Transverse colon (tissue), 4 donors: Measurements from ENCODE around the gene MCF2L2. TPM values are rescaled to one million over a fixed set of nuclear protein-coding genes. Genes with fewer than 3 reads are reported as not detected.

Source experiments
- DNase-seq: peaks from one replicate; pipeline ENCODE4 v3.0.0-alpha.2; 2019
- H3K27ac ChIP-seq, 4 donors: fragments of 200-600 bp; sonication (generic); 2 replicates each; pipeline ENCODE4 v1.5.1; 2016 to 2018; ENCODE audit warnings: inconsistent platforms in 4 of 4
- H3K27me3 ChIP-seq: fragments of 200-600 bp; sonication (generic); 2 replicates; pipeline ENCODE4 v1.5.1; 2017; ENCODE audit warnings: inconsistent platforms
- H3K36me3 ChIP-seq, 4 donors: fragments of 200-600 bp; sonication (generic); 2 replicates each; pipeline ENCODE4 v1.5.1; 2017 to 2019; ENCODE audit warnings: inconsistent platforms in 4 of 4
- H3K4me1 ChIP-seq, 4 donors: fragments of 200-600 bp; sonication (generic); 2 replicates each; pipeline ENCODE4 v1.5.1; 2017 to 2020; ENCODE audit warnings: inconsistent platforms in 4 of 4
- H3K4me3 ChIP-seq, 4 donors: fragments of 200-600 bp; sonication (generic); 1 replicate in 1 of 4; 2 replicates in 3 of 4; pipeline versions ENCODE4 v1.5.1 to v1.6.1; 2017 to 2019; ENCODE audit warnings: inconsistent platforms in 4 of 4
- H3K9me3 ChIP-seq, 2 donors: fragments of 200-600 bp; sonication (generic); 2 replicates each; pipeline ENCODE4 v1.5.1; 2017 to 2019; ENCODE audit warnings: inconsistent platforms in 2 of 2
- EP300 ChIP-seq: sonication (generic); formaldehyde crosslinking; IDR thresholded peaks from one replicate; pipeline ENCODE4 v1.6.1; 2017; ENCODE audit warnings: antibody characterized with exemption, low read depth
- POLR2A ChIP-seq: fragments of 450-650 bp; IDR thresholded peaks from one replicate; pipeline ENCODE4 v1.6.1; 2016; ENCODE audit warnings: antibody characterized with exemption, mild to moderate bottlenecking, moderate library complexity
- POLR2AphosphoS5 ChIP-seq, 3 donors: sonication (generic); formaldehyde crosslinking; IDR thresholded peaks; one replicate each; pipeline ENCODE4 v1.6.1; 2016; ENCODE audit warnings: antibody characterized with exemption in 3 of 3
- WGBS, 2 donors: methylation state at CpG; one replicate each; pipeline ENCODE4 v1.1.5; 2018; ENCODE audit warnings: low coverage in 1 of 2; 5-methylcytosine and 5-hydroxymethylcytosine counted together
- in situ Hi-C, 4 donors: fragments of 200-750 bp; cut with MboI; loops; one replicate each; pipeline versions ENCODE4 v1.15.0 to v1.15.1; 2017; ENCODE audit warnings: low sequenced_read_pairs in 3 of 4, low pct_ligation_motif_present in 1 of 4, low pct_unique_long_range_greater_than_20kb in 1 of 4
- intact Hi-C: fragments of 100-400 bp; cut with DNase I; formaldehyde crosslinking; loops from one replicate; pipeline ENCODE4 v1.15.1; 2023; ENCODE audit warnings: low total_unique reads
- total RNA-seq, 4 donors: library from RNA; depleted of rRNA; stranded (reverse); fragments of >200 nt; gene quantifications; one replicate each; pipeline ENCODE4 v1.1.0, GENCODE V29; 2016
- TF ChIP-seq, protein P1 (sequence below), 5 experiments: fragments of 200-600 bp in 3 of 5; fragments of 450-650 bp in 2 of 5; sonication (generic) in 3 of 5; IDR thresholded peaks; 1 replicate in 2 of 5; 2 replicates in 3 of 5; pipeline ENCODE4 v1.5.1; 2016 to 2017; ENCODE audit warnings: antibody characterized with exemption in 5 of 5, inconsistent platforms in 3 of 5, mild to moderate bottlenecking in 2 of 5, moderate library complexity in 1 of 5

The MCF2L2 gene
- total RNA-seq, 4 donors from 2014 or later: 0.20 to 3.7 (median 2.0) TPM

- no peak for DNase-seq
- in situ Hi-C loops (no loop called here), intact Hi-C loops (no loop called here)
- Histone ChIP-seq H3K4me3 (no peak overlapping the region), H3K36me3 (no peaks in the 10 kb centered on the region), H3K9me3 (no peaks in the 10 kb centered on the region), H3K27me3 (peaks cover 8% of the 10 kb centered on the region), H3K27ac (no peak overlapping the region), H3K4me1 (peaks cover 0 to 6% (median 4%) of the 10 kb centered on the region in 4 donors)
- TF ChIP-seq POLR2AphosphoS5 (IDR thresholded peaks at IDR 0.05) (no peak), EP300 (no peak), POLR2A (no peak)
- TF ChIP-seq, protein P1, sequence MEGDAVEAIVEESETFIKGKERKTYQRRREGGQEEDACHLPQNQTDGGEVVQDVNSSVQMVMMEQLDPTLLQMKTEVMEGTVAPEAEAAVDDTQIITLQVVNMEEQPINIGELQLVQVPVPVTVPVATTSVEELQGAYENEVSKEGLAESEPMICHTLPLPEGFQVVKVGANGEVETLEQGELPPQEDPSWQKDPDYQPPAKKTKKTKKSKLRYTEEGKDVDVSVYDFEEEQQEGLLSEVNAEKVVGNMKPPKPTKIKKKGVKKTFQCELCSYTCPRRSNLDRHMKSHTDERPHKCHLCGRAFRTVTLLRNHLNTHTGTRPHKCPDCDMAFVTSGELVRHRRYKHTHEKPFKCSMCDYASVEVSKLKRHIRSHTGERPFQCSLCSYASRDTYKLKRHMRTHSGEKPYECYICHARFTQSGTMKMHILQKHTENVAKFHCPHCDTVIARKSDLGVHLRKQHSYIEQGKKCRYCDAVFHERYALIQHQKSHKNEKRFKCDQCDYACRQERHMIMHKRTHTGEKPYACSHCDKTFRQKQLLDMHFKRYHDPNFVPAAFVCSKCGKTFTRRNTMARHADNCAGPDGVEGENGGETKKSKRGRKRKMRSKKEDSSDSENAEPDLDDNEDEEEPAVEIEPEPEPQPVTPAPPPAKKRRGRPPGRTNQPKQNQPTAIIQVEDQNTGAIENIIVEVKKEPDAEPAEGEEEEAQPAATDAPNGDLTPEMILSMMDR (IDR thresholded peaks at IDR 0.05): no peak
- WGBS, 2 donors: 75 to 78% methylated on average over 4 of the region's 4 CpGs
Measured at GRCh38 chr3:183215591-183216202, 212.7 kb downstream of the MCF2L2 start.

DNA sequence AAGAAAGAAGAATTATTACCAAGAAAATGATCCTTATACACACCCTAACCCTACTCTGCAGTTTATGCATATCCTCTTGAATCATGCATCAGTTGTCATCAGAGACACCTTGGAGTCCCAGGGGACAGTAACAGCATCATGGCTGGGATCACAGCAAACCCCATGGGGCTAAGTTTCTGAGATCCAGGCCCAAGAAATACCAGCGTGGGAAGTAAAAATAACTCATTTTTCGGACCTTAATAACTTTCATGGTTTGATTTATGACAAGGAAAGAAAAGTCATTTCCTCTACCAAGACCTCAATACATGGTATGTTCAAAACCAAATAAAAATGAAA is 214.2 kb downstream of the MCF2L2 start:
- Histone ChIP-seq H3K4me3 (no peak overlapping the region), H3K9me3 (no peaks in the 10 kb centered on the region), H3K27me3 (peaks cover 8% of the 10 kb centered on the region), H3K27ac (no peak overlapping the region), H3K4me1 (peaks cover 0 to 6% (median 4%) of the 10 kb centered on the region in 4 donors), H3K36me3 (no peaks in the 10 kb centered on the region)
- TF ChIP-seq POLR2A (no peak), EP300 (no peak), POLR2AphosphoS5 (IDR thresholded peaks at IDR 0.05) (no peak)
- TF ChIP-seq, protein P1 (IDR thresholded peaks at IDR 0.05): no peak
- intact Hi-C loops (no loop called here), in situ Hi-C loops (no loop called here)
- DNase-seq: no peak
- WGBS, 2 donors: 32 to 71% methylated on average over 2 of the region's 2 CpGs

- no peak for DNase-seq
- Histone ChIP-seq H3K4me3 (no peak overlapping the region), H3K9me3 (no peaks in the 10 kb centered on the region), H3K36me3 (no peaks in the 10 kb centered on the region), H3K27ac (peak overlapping the region in 1 of 4 donors; percentile 12), H3K4me1 (peaks cover 0 to 6% (median 4%) of the 10 kb centered on the region in 4 donors), H3K27me3 (peaks cover 8% of the 10 kb centered on the region)
- in situ Hi-C loops: no loop called here
- WGBS, 2 donors: 71 to 76% methylated on average over 3 of the region's 3 CpGs
- TF ChIP-seq EP300: no peak
- TF ChIP-seq, protein P1 (IDR thresholded peaks at IDR 0.05): no peak
- intact Hi-C loops: no loop called here
Measured at GRCh38 chr3:183213415-183214276, 214.8 kb downstream of the MCF2L2 start.

- peaks cover 0 to 6% (median 4%) of the 10 kb centered on the region in 4 donors for H3K4me1 ChIP-seq
- H3K27ac ChIP-seq: peak overlapping the region in 1 of 4 donors; percentile 35
- TF ChIP-seq, protein P1 (IDR thresholded peaks at IDR 0.05): no peak
- TF ChIP-seq POLR2AphosphoS5 (IDR thresholded peaks at IDR 0.05) (no peak), POLR2A (no peak), EP300 (no peak)
- whole genome bisulfite sequencing, 2 donors: 51 to 80% methylated on average over 5 to 7 of the region's 7 CpGs
- H3K27me3 ChIP-seq: peaks cover 3% of the 10 kb centered on the region
- in situ Hi-C loops (no loop called here), intact Hi-C loops (no loop called here)
- H3K9me3 ChIP-seq: no peaks in the 10 kb centered on the region
- H3K4me3 ChIP-seq: no peak overlapping the region
- no peaks in the 10 kb centered on the region for H3K36me3 ChIP-seq
- no peak for DNase-seq
Measured at GRCh38 chr3:183212565-183212964, 215.9 kb downstream of the MCF2L2 start.
